Activated naive CD4-positive, alpha-beta T cell treated with anti-CD3 and anti-CD28 coated beads, Interleukin-2, amount 50 U/mL, for 72 hours (primary cell): Measurements from ENCODE around the gene CCSER1. TPM values are rescaled to one million over a fixed set of nuclear protein-coding genes. Genes with fewer than 3 reads are reported as not detected.
"Not testable (repeated sequence)": the region's sequence is repeated elsewhere in the genome, so short reads cannot be mapped to it uniquely, and the experiment has no call there.

Experiments
- ATAC-seq, 2 donors: fragments of 150-1000 bp; cut with Tn5 transposase; 2 replicates each; pipeline ENCODE4 v1.10.0; 2021; ENCODE audit warnings: mild to moderate bottlenecking in 2 of 2, moderate library complexity in 2 of 2
- DNase-seq, 2 donors: peaks; one replicate each; pipeline ENCODE4 v3.0.0; 2021 to 2022; ENCODE audit warnings: low spot score in 2 of 2
- H3K27ac Mint-ChIP-seq, 2 donors: one replicate each; pipeline ENCODE4 v1.8.0; 2022; ENCODE audit warnings: mild to moderate bottlenecking in 2 of 2, mixed read lengths in 2 of 2
- H3K36me3 Mint-ChIP-seq, 2 donors: one replicate each; pipeline ENCODE4 v1.8.0; 2022; ENCODE audit warnings: mixed read lengths in 2 of 2
- H3K9me3 Mint-ChIP-seq, 2 donors: one replicate each; pipeline ENCODE4 v1.8.0; 2022; ENCODE audit warnings: mixed read lengths in 2 of 2
- total RNA-seq, 2 donors: library from RNA; stranded (reverse); gene quantifications; one replicate each; pipeline ENCODE4 v1.2.3, GENCODE V29; 2022

CCSER1 gene
- total RNA-seq, 2 donors from 2014 or later = 0.23 TPM; not detected in 1

DNA sequence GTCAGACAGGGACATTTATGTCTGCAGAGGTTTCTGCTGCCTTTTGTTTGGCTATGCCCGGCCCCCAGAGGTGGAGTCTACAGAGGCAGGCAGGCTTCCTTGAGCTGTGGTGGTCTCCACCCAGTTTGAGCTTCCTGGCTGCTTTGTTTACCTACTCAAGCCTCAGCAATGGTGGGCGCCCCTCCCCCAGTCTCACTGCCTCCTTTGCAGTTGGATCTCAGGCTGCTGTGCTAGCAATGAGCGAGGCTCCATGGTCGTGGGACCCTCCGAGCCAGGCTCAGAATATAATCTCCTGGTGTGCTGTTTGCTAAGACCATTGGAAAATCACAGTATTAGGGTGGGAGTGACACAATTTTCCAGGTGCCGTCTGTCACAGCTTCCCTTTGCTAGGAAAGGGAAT is 578.3 kb downstream of the CCSER1 start:
- not testable (repeated sequence) for H3K27ac Mint-ChIP-seq, H3K36me3 Mint-ChIP-seq, DNase-seq, ATAC-seq
- H3K9me3 Mint-ChIP-seq = peaks cover 17 to 23% of the 10 kb centered on the region in 2 donors

DNA sequence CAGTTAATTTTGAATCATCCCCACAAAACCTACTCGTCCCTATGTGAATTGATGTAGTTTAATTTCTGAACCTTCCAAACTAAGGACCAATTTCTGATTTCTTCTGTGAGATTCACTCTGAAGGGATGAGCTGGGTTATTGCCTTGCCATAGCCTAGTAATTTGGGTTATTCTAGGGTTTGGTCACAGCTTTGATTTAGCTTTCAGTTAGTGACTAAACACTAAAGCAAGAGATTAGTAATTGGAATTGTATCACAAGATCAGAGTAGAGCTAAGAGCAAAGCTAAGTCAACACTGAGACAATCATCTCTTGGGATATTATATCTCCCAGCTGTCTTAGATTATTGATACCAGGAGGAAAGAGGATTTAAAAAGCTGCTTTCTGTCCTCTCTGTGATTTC is 588.0 kb downstream of the CCSER1 start:
- Mint-ChIP-seq H3K9me3 (peaks cover 7 to 11% of the 10 kb centered on the region in 2 donors), H3K36me3 (no peaks in the 10 kb centered on the region), H3K27ac (no peak overlapping the region)
- ATAC-seq (peak in 1 of 2 donors; percentile 86), DNase-seq (no peak)

DNA sequence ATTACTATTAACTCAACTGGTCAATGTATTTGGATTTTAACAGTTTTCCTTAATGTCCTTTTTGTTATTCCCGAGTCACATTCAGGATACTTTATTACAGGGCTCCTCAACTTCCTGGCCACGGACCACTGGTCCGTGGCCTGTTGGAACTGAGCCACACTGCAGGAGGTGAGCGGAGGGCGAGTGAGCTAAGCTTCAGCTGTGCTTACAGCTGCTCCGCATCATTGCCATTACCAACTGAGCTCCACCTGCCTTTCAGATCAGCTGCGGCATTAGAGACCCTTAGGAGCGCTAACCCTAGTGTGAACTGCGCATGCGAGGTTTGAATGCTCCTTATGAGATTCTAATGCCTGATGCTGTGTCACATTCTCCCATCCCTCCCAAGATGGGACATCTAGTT is 591.7 kb downstream of the CCSER1 start:
- H3K27ac Mint-ChIP-seq = no peak overlapping the region
- no peak for DNase-seq
- no peaks in the 10 kb centered on the region for H3K36me3 Mint-ChIP-seq
- no peak for ATAC-seq
- peaks cover under 1 to 3% of the 10 kb centered on the region in 2 donors for H3K9me3 Mint-ChIP-seq

DNA sequence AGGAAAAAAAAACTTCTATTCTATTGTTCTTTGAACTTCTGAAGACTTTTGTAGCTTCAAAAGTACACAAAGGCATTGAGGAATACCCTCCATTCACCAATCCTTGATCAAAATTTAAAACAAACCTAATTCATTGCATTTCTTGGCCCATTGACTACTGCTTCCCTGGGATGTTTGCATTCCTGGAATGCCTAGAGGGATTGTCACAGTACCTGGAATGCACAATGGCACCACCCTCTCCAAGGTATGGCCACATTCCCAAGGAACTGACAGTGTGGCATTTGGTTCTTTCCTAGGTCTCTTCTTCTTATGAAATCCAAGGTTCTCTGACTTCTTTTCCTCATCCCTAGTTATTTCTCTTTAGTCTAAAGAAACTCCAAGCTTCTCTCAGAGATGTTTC is 600.7 kb downstream of the CCSER1 start:
- no peak for DNase-seq
- Mint-ChIP-seq H3K9me3 (peaks cover 16 to 20% of the 10 kb centered on the region in 2 donors), H3K27ac (no peak overlapping the region), H3K36me3 (no peaks in the 10 kb centered on the region)
- ATAC-seq = no peak

DNA sequence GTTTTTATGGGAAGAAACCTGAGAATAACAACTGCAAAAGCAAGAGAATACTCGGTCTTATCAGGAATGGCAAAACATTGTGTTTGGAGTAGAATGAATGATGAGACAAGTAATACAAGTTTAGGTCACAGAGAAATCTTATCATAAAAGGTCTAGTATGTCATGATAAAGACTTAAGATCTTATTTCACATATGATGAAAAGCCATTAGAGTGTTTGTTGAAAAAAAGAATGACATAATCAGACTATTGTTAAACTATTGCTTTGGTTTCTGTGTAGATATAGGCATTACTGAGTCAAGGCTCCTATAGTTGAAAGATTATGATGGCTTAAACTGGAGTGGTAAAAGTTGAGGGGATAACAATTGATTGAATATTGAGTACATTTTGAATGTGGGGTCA is 603.6 kb downstream of the CCSER1 start:
- H3K27ac Mint-ChIP-seq = no peak overlapping the region
- ATAC-seq (no peak), DNase-seq (no peak)
- H3K36me3 Mint-ChIP-seq = no peaks in the 10 kb centered on the region
- peaks cover 22 to 26% of the 10 kb centered on the region in 2 donors for H3K9me3 Mint-ChIP-seq

DNA sequence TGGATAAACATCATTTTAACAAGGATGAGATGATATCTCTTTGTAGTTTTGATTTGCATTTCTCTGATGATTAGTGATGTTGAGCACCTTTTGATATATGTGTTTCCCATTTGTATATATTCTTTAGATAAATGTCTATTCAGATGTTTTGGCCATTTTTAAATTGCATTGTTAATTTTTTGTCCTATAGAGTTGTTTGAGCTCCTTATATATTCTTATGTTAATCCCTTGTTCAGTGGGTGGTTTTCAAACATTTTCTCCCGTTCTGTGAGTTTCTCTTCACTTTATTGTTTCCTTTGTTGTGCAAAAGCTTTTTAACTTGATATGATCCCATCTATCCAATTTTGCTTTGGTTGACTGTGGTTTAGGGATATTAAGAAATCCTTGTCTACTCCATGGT is 606.0 kb downstream of the CCSER1 start:
- ATAC-seq (no peak), DNase-seq (no peak)
- peaks cover 18 to 37% of the 10 kb centered on the region in 2 donors for H3K9me3 Mint-ChIP-seq
- no peaks in the 10 kb centered on the region for H3K36me3 Mint-ChIP-seq
- no peak overlapping the region for H3K27ac Mint-ChIP-seq

DNA sequence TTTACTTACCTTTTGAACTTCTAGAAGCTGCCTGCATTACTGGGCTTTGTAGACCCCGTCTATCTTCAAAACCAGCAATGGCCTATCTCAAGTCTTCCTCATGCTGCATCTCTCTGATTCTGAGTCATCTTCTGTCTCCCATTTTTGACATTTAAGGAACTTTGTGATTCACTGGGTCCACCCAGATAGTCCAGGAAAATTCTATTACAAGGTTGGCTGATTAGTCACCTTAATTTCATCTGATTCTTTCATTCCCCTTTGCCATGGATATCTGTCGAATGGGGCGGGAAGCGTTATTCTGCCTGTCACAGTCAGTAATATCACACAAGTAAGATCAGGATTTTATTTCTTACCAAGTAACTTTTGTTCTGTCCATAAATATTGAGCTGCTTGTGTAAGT is 618.0 kb downstream of the CCSER1 start:
- ATAC-seq = no peak
- H3K9me3 Mint-ChIP-seq = peaks cover 5 to 10% of the 10 kb centered on the region in 2 donors
- H3K27ac Mint-ChIP-seq = no peak overlapping the region
- H3K36me3 Mint-ChIP-seq = no peaks in the 10 kb centered on the region
- no peak for DNase-seq

DNA sequence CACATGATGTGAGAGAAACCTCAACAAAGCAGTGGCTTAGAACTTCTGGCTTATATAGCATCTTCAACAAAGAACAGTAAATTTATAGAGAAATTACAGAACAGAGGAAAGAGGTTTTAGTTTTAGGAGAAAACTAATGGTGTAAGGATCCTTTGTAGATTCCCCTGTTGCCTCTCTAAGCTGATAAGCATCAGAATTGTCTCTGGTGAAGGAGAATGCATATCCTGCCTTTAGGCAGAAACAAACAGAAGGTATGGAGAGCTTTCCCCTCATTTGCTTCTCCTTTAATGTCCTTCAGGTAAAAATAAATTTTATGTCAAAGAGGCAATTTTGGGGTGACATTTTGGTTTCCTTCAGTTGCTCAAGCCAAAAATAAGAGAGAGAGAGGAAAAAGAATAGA is 625.9 kb downstream of the CCSER1 start:
- Mint-ChIP-seq H3K9me3 (no peaks in the 10 kb centered on the region), H3K27ac (no peak overlapping the region), H3K36me3 (no peaks in the 10 kb centered on the region)
- ATAC-seq (no peak), DNase-seq (no peak)

DNA sequence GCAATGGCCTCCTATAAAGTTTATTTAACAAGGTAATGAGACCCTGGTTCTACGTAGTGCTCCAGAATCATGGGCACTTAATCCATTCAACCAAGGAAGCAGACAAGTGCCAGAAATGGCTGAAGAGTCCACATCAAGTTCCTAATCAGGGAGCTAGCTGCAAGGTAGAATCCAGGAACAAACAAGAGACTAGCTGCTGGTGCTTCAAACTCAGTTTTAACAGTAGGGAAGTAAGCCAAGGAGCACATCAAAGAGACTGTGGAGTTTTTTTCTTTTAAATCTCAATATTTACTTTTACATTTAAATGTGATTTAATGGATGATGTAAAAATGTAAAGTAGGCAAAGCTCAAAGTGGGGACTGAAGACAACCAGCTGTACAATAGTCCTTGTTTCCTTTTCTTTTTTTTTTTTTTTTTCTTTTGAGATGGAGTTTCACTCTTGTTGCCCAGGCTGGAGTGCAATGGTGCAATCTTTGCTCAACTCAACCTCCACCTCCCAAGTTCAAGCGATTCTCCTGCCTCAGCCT is 630.4 kb downstream of the CCSER1 start:
- Mint-ChIP-seq H3K36me3 (no peaks in the 10 kb centered on the region), H3K27ac (no peak overlapping the region), H3K9me3 (peaks cover 1 to 6% of the 10 kb centered on the region in 2 donors)
- DNase-seq (no peak), ATAC-seq (no peak)

DNA sequence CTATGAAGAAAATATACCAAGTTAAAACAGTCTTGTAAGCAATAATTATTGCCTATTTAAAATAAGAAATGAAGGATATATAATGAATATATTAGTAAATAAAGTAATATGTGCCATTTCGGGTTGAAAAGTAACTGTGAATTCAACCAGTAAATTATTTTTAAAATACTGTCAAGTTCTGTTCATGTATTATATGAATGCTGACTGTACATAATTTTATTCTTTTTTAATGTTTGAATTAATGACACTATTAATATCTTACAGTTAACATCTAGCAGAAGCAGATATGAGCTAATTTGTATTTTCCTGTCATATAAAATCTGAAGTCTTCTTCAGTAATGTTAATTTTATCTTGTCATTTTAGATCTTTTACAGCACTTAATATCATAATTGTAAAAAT is 632.9 kb downstream of the CCSER1 start:
- DNase-seq (no peak), ATAC-seq (no peak)
- Mint-ChIP-seq H3K36me3 (no peaks in the 10 kb centered on the region), H3K9me3 (peaks cover 5 to 14% of the 10 kb centered on the region in 2 donors), H3K27ac (no peak overlapping the region)

DNA sequence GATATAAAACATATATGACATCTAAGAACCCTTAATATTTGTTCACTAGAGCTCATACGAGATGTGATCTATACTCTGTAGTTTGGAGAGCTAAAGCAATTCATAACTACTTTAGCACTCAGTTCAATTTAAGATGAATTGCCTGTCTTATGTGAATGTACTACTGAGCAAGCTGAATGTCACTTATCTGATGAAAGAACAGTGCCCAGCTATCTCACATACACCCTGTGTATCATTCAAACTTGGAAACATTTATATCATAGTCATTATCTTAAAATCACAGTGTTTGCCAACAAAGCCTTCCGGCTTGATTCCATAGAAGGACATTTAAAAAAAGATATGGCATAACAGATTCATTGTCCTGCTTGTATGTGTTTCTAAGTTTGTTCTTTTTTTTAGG is 639.6 kb downstream of the CCSER1 start:
- H3K9me3 Mint-ChIP-seq = peaks cover 13 to 27% of the 10 kb centered on the region in 2 donors
- no peak for ATAC-seq
- no peak for DNase-seq
- H3K36me3 Mint-ChIP-seq = no peaks in the 10 kb centered on the region
- no peak overlapping the region for H3K27ac Mint-ChIP-seq

DNA sequence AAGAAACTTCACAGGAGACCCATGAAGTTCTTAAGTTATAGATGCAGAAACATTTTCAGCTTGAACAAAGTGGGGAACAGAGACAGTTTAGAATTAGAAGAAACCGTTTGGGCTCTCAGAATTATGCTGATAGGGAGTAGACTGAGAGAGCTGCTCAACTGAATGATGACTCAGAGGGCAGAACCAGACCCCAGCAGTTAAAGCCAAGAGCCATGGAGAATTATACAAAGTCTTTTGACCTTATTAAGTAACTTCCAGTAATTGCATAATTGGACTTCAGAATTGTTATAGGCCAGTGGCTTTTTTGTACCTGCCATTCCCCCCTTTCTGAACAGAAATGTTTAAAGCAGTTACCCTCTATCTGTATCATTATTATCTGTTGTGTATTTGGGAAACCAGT is 642.1 kb downstream of the CCSER1 start:
- no peaks in the 10 kb centered on the region for H3K36me3 Mint-ChIP-seq
- no peak for DNase-seq
- H3K9me3 Mint-ChIP-seq = peaks cover 8 to 13% of the 10 kb centered on the region in 2 donors
- H3K27ac Mint-ChIP-seq = no peak overlapping the region
- no peak for ATAC-seq

DNA sequence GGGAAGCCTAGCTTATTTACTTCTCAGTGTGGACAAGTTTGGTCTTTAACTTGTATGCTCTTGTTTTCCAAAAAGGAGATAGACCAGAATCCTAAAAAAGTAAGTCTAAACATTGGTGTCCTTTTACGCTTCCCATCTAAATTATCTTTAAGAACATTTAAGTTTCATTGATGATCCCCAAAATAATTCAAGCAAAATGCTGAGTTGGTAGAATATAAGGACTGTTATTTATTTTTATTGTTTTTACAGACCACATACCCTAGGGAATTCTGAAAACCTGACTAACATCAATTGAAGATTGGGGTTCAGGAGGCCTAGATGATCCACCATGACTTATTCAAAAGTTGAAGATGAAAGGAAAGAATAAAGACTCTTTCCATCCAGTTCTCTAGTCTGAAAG is 653.0 kb downstream of the CCSER1 start:
- Mint-ChIP-seq H3K27ac (no peak overlapping the region), H3K9me3 (peaks cover 0 to 5% of the 10 kb centered on the region in 2 donors), H3K36me3 (no peaks in the 10 kb centered on the region)
- DNase-seq (no peak), ATAC-seq (no peak)

DNA sequence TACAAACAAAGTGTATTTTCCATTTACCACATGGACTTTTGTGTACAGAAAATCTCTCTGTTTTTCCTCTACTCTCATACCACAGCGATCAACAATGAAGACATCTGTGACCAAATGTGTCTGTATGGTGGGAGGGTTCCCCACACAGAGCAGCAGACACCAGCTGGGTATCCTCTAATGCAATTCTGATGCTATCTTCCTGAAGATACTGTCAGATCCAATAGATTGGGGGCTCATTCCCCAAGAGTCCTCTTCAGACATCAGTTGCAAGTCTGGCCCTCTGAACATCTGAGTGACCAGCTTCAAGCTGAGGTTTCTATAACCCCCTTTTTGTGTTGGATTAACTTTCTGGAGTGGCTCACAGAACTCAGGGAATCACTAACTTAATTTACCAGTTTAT is 659.4 kb downstream of the CCSER1 start:
- Mint-ChIP-seq H3K36me3 (peaks cover 0 to 5% of the 10 kb centered on the region in 2 donors), H3K9me3 (peaks cover 19 to 22% of the 10 kb centered on the region in 2 donors), H3K27ac (no peak overlapping the region)
- no peak for DNase-seq
- no peak for ATAC-seq

DNA sequence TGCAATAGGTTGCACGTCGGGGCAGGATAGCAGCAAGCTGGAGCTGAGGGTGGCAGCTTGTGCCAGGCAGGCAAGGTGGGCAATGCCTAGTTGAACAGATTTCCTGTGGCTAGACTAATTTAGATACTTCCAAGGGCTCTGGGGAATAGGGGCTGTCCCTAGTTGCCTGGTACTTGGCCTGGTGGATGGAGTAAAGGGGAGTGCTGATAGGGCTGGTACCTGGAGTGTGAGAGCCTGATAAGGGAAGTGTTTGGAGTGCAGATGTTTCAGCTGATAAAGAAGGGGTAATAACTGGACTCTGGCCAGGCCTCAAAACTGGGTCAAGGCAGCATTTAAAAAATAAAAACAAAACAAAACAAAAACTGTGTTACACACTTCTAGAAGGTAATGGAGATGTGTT is 665.5 kb downstream of the CCSER1 start:
- ATAC-seq = no peak
- Mint-ChIP-seq H3K36me3 (peaks cover 0 to 24% of the 10 kb centered on the region in 2 donors), H3K9me3 (peaks cover 35 to 45% of the 10 kb centered on the region in 2 donors), H3K27ac (no peak overlapping the region)
- no peak for DNase-seq

DNA sequence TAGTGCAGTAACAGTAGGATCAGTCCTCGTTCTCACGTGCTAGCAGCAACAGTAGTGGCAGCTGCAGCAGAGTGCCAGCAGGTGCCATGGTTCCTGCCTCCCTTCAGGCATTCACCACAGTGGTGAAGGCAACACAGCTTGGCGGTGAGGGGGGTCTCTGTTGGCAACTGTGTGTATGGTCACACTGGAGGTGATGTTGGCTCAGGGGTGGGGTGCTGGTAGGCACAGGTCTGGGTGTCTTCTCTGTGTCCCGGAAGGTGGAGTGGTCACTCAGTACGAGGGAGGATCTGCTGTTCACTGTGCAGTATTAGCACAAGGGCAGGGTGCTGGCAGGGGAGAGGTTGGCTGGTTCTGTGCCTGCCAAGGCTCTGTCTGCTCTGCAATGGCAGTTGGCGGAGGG is 671.8 kb downstream of the CCSER1 start:
- ATAC-seq (no peak), DNase-seq (no peak)
- H3K36me3 Mint-ChIP-seq = peaks cover 0 to 27% of the 10 kb centered on the region in 2 donors
- peaks cover 29 to 31% of the 10 kb centered on the region in 2 donors for H3K9me3 Mint-ChIP-seq
- H3K27ac Mint-ChIP-seq = no peak overlapping the region

DNA sequence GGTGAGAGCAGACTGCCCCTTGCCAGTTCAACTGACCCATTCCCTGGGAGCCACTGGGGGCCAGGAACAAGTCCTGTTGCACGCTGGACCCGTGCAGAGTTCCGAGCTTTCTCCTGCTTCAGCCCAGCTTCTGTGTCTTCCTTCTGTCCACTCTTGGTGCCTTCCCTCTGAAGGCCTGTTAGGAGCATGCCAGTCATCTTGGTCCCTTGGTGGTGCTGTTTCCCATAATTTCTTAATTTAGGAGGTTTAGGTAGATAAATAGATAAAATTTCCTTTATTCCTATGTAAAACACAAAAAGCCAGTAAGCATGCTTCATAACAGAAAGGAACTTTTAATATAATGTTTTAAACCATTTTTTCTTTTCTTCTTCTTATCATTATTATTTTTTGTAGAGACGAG is 672.7 kb downstream of the CCSER1 start:
- Mint-ChIP-seq H3K9me3 (peaks cover 23 to 27% of the 10 kb centered on the region in 2 donors), H3K27ac (no peak overlapping the region), H3K36me3 (peaks cover 0 to 21% of the 10 kb centered on the region in 2 donors)
- DNase-seq = no peak
- no peak for ATAC-seq

DNA sequence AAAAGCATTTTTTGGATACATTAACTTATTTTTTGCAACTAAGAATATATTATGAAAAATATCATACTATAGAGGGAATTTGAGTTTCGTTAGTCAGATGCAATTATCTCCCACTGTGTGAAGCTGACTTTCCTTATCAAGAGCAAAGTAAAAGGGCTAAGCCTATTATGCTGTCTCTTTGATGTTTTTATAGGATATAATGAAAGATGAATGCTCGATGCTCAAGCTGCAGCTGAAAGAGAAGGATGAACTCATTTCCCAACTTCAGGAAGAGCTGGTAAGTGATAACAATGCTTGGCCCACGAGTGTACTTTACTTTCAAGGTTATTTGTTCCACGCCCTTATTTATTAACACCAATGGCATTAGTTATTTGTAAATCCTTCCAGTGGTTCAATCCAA is 688.4 kb downstream of the CCSER1 start:
- H3K27ac Mint-ChIP-seq = no peak overlapping the region
- H3K9me3 Mint-ChIP-seq = peaks cover 24 to 25% of the 10 kb centered on the region in 2 donors
- H3K36me3 Mint-ChIP-seq = peaks cover 0 to 5% of the 10 kb centered on the region in 2 donors
- no peak for ATAC-seq
- no peak for DNase-seq

DNA sequence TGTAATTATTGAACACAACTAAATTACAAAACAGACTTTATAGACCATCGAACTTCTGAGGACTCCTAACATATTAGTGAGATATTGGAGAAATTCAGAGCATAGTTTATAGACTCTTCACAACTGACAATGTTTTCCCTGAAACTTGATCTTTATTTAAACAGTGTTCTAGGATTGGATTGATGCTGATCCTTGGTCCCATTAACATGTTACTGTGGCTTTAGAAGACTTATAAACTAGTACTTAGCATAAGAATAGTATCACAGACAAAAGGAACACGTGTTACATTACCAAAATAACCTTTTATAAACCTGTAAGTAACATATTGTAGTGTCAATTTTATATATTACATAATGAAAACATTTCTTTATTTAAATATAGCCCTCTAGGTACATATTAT is 689.6 kb downstream of the CCSER1 start:
- Mint-ChIP-seq H3K27ac (no peak overlapping the region), H3K9me3 (peaks cover 16 to 17% of the 10 kb centered on the region in 2 donors), H3K36me3 (peaks cover 0 to 5% of the 10 kb centered on the region in 2 donors)
- ATAC-seq (no peak), DNase-seq (no peak)
